Endodermal cell (in vitro differentiated cells): ENCODE measurements around the gene UFC1. TPM values are rescaled to one million over a fixed set of nuclear protein-coding genes. Genes with fewer than 3 reads are reported as not detected.

ENCODE experiments used
- DNase-seq: peaks from one replicate; pipeline ENCODE4 v3.0.0-alpha.2; 2017
- H3K27ac ChIP-seq: 2 replicates; pipeline ENCODE4 v1.5.1; 2013; ENCODE audit warnings: mild to moderate bottlenecking, low read depth, low read length, moderate library complexity
- H3K27me3 ChIP-seq: 2 replicates; pipeline ENCODE4 v1.6.1; 2013; ENCODE audit warnings: mild to moderate bottlenecking, low read length, moderate library complexity; ENCODE audit not compliant: insufficient read depth, control insufficient read depth, poor library complexity, severe bottlenecking
- H3K36me3 ChIP-seq: 2 replicates; pipeline ENCODE4 v1.7.0; 2013; ENCODE audit warnings: mild to moderate bottlenecking, low read length, moderate library complexity; ENCODE audit not compliant: control insufficient read depth, insufficient read depth
- H3K4me1 ChIP-seq: one replicate; pipeline ENCODE4 v1.7.0; 2013; ENCODE audit warnings: low read length; ENCODE audit not compliant: control insufficient read depth, insufficient read depth
- H3K4me3 ChIP-seq: 2 replicates; pipeline ENCODE4 v1.5.1; 2013; ENCODE audit warnings: mild to moderate bottlenecking, low read length, moderate library complexity
- H3K9ac ChIP-seq: 2 replicates; pipeline ENCODE4 v1.6.1; 2013; ENCODE audit warnings: mild to moderate bottlenecking, low read length, moderate library complexity; ENCODE audit not compliant: poor library complexity, severe bottlenecking; ENCODE audit errors: extremely low read depth
- H3K9me3 ChIP-seq: 2 replicates; pipeline ENCODE4 v1.6.1; 2013; ENCODE audit warnings: mild to moderate bottlenecking, low read length, moderate library complexity; ENCODE audit not compliant: control insufficient read depth
- H3K27ac Mint-ChIP-seq: 2 replicates; pipeline ENCODE4 v1.8.0; 2020; ENCODE audit warnings: mixed read lengths
- H3K27me3 Mint-ChIP-seq: 2 replicates; pipeline ENCODE4 v1.8.0; 2021; ENCODE audit warnings: mild to moderate bottlenecking, mixed read lengths; ENCODE audit not compliant: insufficient read depth
- H3K36me3 Mint-ChIP-seq: 2 replicates; pipeline ENCODE4 v1.8.0; 2020; ENCODE audit warnings: low read depth, mixed read lengths
- H3K4me1 Mint-ChIP-seq: 2 replicates; pipeline ENCODE4 v1.8.0; 2020; ENCODE audit warnings: mixed read lengths
- H3K4me3 Mint-ChIP-seq: 2 replicates; pipeline ENCODE4 v1.8.0; 2020; ENCODE audit warnings: mild to moderate bottlenecking, moderate library complexity, mixed read lengths
- H3K9me3 Mint-ChIP-seq: 2 replicates; pipeline ENCODE4 v1.8.0; 2020; ENCODE audit warnings: mild to moderate bottlenecking, mixed read lengths
- WGBS, 2 experiments: methylation state at CpG; one replicate each; pipeline versions ENCODE4 v1.1.5 to v1.1.7; 2013; ENCODE audit warnings: missing lambda C conversion rate in 2 of 2, mixed read lengths in 1 of 2; ENCODE audit not compliant: insufficient coverage in 1 of 2, insufficient read length in 1 of 2; 5-methylcytosine and 5-hydroxymethylcytosine counted together
- total RNA-seq, 2 donors: library from RNA; stranded (reverse); fragmentation: NEBNext Ultra II Directional in 1 of 2; extraction: Animal tissue kit (Norgen Biotek cat#: 25700) in 1 of 2; gene quantifications; 2 replicates in 1 of 2; 3 replicates in 1 of 2; pipeline ENCODE4 v1.2.1, GENCODE V29; 2021
- TF ChIP-seq, protein P1 (sequence below): fragments of 200-600 bp; sonication (generic); conservative IDR thresholded peaks from 2 replicates; pipeline ENCODE4 v1.5.0; 2021; ENCODE audit warnings: antibody characterized with exemption, mild to moderate bottlenecking

The UFC1 gene
- total RNA-seq, 2 donors from 2014 or later: 89.5 to 97.1 TPM

- H3K27me3 ChIP-seq: no peaks in the 10 kb centered on the region
- no peaks in the 10 kb centered on the region for H3K27me3 Mint-ChIP-seq
- no peak overlapping the region for H3K4me3 ChIP-seq
- H3K9me3 Mint-ChIP-seq: no peaks in the 10 kb centered on the region
- TF ChIP-seq, protein P1, sequence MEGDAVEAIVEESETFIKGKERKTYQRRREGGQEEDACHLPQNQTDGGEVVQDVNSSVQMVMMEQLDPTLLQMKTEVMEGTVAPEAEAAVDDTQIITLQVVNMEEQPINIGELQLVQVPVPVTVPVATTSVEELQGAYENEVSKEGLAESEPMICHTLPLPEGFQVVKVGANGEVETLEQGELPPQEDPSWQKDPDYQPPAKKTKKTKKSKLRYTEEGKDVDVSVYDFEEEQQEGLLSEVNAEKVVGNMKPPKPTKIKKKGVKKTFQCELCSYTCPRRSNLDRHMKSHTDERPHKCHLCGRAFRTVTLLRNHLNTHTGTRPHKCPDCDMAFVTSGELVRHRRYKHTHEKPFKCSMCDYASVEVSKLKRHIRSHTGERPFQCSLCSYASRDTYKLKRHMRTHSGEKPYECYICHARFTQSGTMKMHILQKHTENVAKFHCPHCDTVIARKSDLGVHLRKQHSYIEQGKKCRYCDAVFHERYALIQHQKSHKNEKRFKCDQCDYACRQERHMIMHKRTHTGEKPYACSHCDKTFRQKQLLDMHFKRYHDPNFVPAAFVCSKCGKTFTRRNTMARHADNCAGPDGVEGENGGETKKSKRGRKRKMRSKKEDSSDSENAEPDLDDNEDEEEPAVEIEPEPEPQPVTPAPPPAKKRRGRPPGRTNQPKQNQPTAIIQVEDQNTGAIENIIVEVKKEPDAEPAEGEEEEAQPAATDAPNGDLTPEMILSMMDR: no peak
- no peak overlapping the region for H3K9ac ChIP-seq
- H3K36me3 ChIP-seq: peaks cover 36% of the 10 kb centered on the region
- H3K27ac Mint-ChIP-seq: no peak overlapping the region
- H3K4me1 ChIP-seq: peaks cover 5% of the 10 kb centered on the region
- no peak overlapping the region for H3K4me3 Mint-ChIP-seq
- WGBS, 2 experiments: 89 to 92% methylated on average over 2 to 5 of the region's 5 CpGs
- H3K36me3 Mint-ChIP-seq: peaks cover 20% of the 10 kb centered on the region
- no peaks in the 10 kb centered on the region for H3K9me3 ChIP-seq
- no peak overlapping the region for H3K27ac ChIP-seq
- DNase-seq: no peak
- peaks cover 24% of the 10 kb centered on the region for H3K4me1 Mint-ChIP-seq
Observed at GRCh38 chr1:161163793-161164192, 10.0 kb downstream of the UFC1 start.

DNA sequence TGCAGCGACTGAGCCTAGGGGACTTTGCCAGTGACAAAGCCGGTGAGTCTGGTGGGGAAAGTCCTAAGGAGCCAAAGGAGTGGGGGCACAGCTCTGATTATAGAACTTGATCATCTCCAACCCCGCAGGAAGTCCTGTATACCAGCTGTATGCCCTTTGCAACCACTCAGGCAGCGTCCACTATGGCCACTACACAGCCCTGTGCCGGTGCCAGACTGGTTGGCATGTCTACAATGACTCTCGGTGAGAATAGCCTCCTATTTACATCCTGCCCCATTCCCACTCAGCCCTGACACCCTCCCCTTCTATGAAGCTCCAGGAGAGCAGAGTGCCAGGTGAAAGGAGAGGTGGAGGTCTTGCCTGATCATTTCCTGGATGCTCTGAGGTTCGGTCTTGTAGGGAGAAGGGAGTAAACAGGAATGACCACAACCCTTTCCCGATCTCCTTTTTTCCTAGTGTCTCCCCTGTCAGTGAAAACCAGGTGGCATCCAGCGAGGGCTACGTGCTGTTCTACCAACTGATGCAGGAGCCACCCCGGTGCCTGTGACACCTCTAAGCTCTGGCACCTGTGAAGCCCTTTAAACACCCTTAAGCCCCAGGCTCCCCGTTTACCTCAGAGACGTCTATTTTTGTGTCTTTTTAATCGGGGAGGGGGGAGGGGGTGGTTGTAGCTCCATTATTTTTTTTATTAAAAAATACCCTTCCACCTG is 11.3 kb downstream of the UFC1 start:
- H3K4me3 ChIP-seq: peak overlapping the region; percentile 94
- peak overlapping the region; percentile 69 for H3K9ac ChIP-seq
- TF ChIP-seq, protein P1: no peak
- H3K36me3 ChIP-seq: peaks cover 44% of the 10 kb centered on the region
- H3K9me3 ChIP-seq: no peaks in the 10 kb centered on the region
- Mint-ChIP-seq H3K9me3 (no peaks in the 10 kb centered on the region), H3K4me3 (peak overlapping the region; percentile 85), H3K27ac (no peak overlapping the region), H3K36me3 (peaks cover 26% of the 10 kb centered on the region), H3K4me1 (peaks cover 19% of the 10 kb centered on the region), H3K27me3 (no peaks in the 10 kb centered on the region)
- no peak for DNase-seq
- no peaks in the 10 kb centered on the region for H3K27me3 ChIP-seq
- 88 to 94% methylated on average over 8 to 12 of the region's 14 CpGs for WGBS, 2 experiments
- H3K27ac ChIP-seq: no peak overlapping the region
- peaks cover 5% of the 10 kb centered on the region for H3K4me1 ChIP-seq

DNA sequence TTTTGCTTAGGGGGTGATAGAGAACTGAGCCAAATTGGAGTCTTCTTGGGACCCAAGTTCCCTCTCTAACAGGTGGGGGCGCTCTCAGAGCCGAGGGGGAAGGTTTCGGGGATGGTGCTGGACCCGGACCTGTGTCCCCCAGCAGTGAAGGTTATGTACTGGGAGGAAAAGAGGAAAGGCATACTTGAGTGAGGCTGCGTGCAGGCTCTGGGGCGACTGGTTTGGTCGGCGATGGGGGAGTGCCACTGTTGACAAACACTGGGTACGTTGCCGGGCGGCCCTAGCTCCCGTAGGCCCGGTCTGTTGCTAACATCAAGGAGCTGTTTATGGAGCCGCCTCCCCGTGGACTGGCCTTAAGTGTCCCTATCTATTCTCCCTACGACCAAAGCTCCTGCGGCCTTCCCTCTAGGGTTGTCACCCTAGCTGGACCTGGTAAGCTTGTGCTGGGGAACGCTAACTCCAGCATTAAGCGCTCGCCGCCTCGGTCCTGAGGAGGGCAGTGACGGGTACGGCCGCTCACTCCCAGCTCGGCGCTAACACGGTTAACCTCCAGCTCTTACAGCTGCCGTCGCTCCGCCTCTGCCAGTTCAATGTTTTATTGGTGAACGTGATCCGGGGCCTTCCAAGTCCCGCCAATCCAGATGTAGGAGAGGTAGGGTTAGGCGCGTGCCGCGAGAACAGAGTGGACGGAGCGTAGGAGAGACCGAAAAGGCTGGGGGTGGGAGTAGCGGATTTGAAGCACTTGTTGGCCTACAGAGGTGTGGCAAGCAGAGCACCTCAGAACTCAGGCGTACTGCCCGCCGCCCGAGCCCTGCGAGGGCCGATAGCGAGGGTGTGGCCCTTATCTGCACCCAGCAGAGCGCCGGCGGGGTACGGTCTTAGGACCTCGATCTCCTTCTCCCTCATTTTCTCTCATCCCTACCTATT is 12.2 kb downstream of the UFC1 start, which contains the start of gene PPOX:
TSS of gene PPOX (plus strand) at position 685 of the 927 bp plus-strand sequence. CDS start 422 bp downstream, outside the sequence.
- H3K4me3 Mint-ChIP-seq: peak within 1 kb of the TSS; percentile 85
- peaks cover 28% of the 10 kb centered on the region for H3K36me3 Mint-ChIP-seq
- H3K9me3 Mint-ChIP-seq: no peaks in the 10 kb centered on the region
- no peaks in the 10 kb centered on the region for H3K27me3 Mint-ChIP-seq
- H3K4me1 ChIP-seq: peaks cover 5% of the 10 kb centered on the region
- WGBS, 2 experiments: 1 to 2% methylated on average over 35 to 54 of the region's 54 CpGs
- H3K36me3 ChIP-seq: peaks cover 50% of the 10 kb centered on the region
- peak within 1 kb of the TSS; percentile 69 for H3K9ac ChIP-seq
- H3K27ac ChIP-seq: peak within 1 kb of the TSS; percentile 78
- peak within 1 kb of the TSS; percentile 95 for H3K27ac Mint-ChIP-seq
- TF ChIP-seq, protein P1: peak; percentile 63
- peaks cover 15% of the 10 kb centered on the region for H3K4me1 Mint-ChIP-seq
- DNase-seq: peak; percentile 99
- no peaks in the 10 kb centered on the region for H3K9me3 ChIP-seq
- H3K27me3 ChIP-seq: no peaks in the 10 kb centered on the region
- H3K4me3 ChIP-seq: peak within 1 kb of the TSS; percentile 94
